DND-41 (cell line): Measurements from ENCODE around the gene SLC17A9.

Experiments used
- ATAC-seq: fragments of 200-7000 bp; cut with Tn5 transposase; 3 replicates; pipeline ENCODE4 v1.9.1; 2021; ENCODE audit warnings: low read depth; ENCODE audit not compliant: insufficient read depth
- DNase-seq: peaks from one replicate; pipeline ENCODE4 v3.0.0-alpha.2; 2020
- H2AFZ ChIP-seq: 2 replicates; pipeline ENCODE4 v1.6.0; 2012; ENCODE audit warnings: low read depth, low read length
- H3K27ac ChIP-seq: 2 replicates; pipeline ENCODE4 v1.5.1; 2012; ENCODE audit warnings: low read length, inconsistent platforms
- H3K27me3 ChIP-seq: fragments of 200-600 bp; sonication (generic); 2 replicates; pipeline ENCODE4 v1.6.0; 2012; ENCODE audit warnings: low read length, mild to moderate bottlenecking, inconsistent platforms; ENCODE audit not compliant: insufficient read depth, poor library complexity
- H3K36me3 ChIP-seq: 2 replicates; pipeline ENCODE4 v1.5.1; 2012; ENCODE audit warnings: low read length, inconsistent platforms; ENCODE audit not compliant: insufficient read depth
- H3K4me1 ChIP-seq: 2 replicates; pipeline ENCODE4 v1.5.1; 2012; ENCODE audit warnings: mild to moderate bottlenecking, low read length; ENCODE audit not compliant: insufficient read depth
- H3K4me2 ChIP-seq: 2 replicates; pipeline ENCODE4 v1.6.0; 2012; ENCODE audit warnings: mild to moderate bottlenecking, moderate library complexity, low read length, inconsistent platforms; ENCODE audit not compliant: insufficient read depth
- H3K4me3 ChIP-seq, 2 experiments: fragments of 200-600 bp in 1 of 2; shearing (Covaris generic) in 1 of 2; 2 replicates each; pipeline ENCODE4 v1.5.1; 2012 to 2016; ENCODE audit warnings: inconsistent platforms in 2 of 2, low read length in 2 of 2, mild to moderate bottlenecking in 2 of 2, low read depth in 1 of 2, moderate library complexity in 1 of 2
- H3K79me2 ChIP-seq: 2 replicates; pipeline ENCODE4 v1.6.0; 2012; ENCODE audit warnings: low read length, inconsistent platforms; ENCODE audit not compliant: insufficient read depth
- H3K9ac ChIP-seq: 2 replicates; pipeline ENCODE4 v1.6.0; 2012; ENCODE audit warnings: low read depth, mild to moderate bottlenecking, inconsistent platforms, low read length, moderate library complexity
- H3K9me3 ChIP-seq: 2 replicates; pipeline ENCODE4 v1.5.1; 2012; ENCODE audit warnings: low read length, moderate library complexity, mild to moderate bottlenecking, inconsistent platforms; ENCODE audit not compliant: insufficient read depth, severe bottlenecking
- H4K20me1 ChIP-seq: 2 replicates; pipeline ENCODE4 v1.6.0; 2012; ENCODE audit warnings: low read length; ENCODE audit not compliant: insufficient read depth
- EZH2 ChIP-seq: IDR thresholded peaks from 3 replicates; pipeline ENCODE4 v1.6.1; 2012; ENCODE audit warnings: borderline replicate concordance, low read depth, mild to moderate bottlenecking, moderate library complexity, low read length, inconsistent platforms; ENCODE audit not compliant: severe bottlenecking
- TF ChIP-seq, protein P1 (sequence below): IDR thresholded peaks from 2 replicates; pipeline ENCODE4 v1.5.1; 2012; ENCODE audit warnings: borderline replicate concordance, low read length, moderate library complexity, mild to moderate bottlenecking; ENCODE audit not compliant: poor library complexity, severe bottlenecking; ENCODE audit errors: extremely low read depth

SLC17A9 gene

DNA sequence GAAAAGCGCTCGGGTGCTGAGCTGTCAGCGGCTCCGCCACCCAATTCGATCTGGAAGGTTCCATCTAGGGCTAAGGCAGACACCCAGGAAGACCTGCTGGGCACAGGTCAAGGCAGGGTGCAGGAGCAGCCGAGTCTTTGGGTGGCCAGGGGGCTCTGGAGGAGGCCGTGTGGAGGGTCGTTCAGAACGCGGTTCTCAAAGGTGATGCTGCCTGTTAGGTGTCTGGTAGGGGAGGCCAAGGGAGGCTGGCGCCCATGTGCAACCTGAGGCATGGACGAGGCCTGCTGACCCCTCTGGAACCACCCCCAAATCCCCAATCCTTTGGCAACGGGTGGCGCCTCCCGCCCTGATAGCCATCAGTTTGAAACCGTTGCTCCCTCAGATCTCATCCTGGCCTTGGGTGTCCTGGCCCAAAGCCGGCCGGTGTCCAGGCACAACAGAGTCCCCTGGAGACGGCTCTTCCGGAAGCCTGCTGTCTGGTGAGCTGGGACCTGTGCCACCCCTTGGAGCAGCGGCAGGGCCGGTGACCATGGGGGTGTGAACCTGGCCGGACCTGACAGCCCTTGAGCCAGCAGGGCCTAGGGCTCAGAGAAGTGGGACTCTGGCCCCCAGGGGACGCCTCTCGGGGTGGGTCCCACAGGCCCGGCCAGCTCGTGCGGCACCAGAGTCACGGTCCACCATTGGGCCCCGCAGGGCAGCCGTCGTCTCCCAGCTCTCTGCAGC, 10.5 kb downstream of the SLC17A9 start:
- H3K4me1 ChIP-seq, result peaks cover 17% of the 10 kb centered on the region
- no peak overlapping the region for H3K4me2 ChIP-seq
- no peaks in the 10 kb centered on the region for H3K36me3 ChIP-seq
- H4K20me1 ChIP-seq, result peaks cover 5% of the 10 kb centered on the region; the same call in 1 of the 2 replicates
- H3K27me3 ChIP-seq, result no peaks in the 10 kb centered on the region
- ATAC-seq (no peak), DNase-seq (no peak)
- no peak overlapping the region for H2AFZ ChIP-seq
- H3K27ac ChIP-seq, result no peak overlapping the region
- no peaks in the 10 kb centered on the region for H3K9me3 ChIP-seq
- H3K4me3 ChIP-seq, result no peak overlapping the region
- no peak overlapping the region for H3K9ac ChIP-seq
- TF ChIP-seq, protein P1, sequence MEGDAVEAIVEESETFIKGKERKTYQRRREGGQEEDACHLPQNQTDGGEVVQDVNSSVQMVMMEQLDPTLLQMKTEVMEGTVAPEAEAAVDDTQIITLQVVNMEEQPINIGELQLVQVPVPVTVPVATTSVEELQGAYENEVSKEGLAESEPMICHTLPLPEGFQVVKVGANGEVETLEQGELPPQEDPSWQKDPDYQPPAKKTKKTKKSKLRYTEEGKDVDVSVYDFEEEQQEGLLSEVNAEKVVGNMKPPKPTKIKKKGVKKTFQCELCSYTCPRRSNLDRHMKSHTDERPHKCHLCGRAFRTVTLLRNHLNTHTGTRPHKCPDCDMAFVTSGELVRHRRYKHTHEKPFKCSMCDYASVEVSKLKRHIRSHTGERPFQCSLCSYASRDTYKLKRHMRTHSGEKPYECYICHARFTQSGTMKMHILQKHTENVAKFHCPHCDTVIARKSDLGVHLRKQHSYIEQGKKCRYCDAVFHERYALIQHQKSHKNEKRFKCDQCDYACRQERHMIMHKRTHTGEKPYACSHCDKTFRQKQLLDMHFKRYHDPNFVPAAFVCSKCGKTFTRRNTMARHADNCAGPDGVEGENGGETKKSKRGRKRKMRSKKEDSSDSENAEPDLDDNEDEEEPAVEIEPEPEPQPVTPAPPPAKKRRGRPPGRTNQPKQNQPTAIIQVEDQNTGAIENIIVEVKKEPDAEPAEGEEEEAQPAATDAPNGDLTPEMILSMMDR, result no peak
- TF ChIP-seq EZH2, result no peak
- H3K79me2 ChIP-seq, result no peaks in the 10 kb centered on the region

- H3K9ac ChIP-seq, result no peak overlapping the region
- no peaks in the 10 kb centered on the region for H3K36me3 ChIP-seq
Observed at GRCh38 chr20:62963614-62964397, 11.3 kb downstream of the SLC17A9 start.

DNA sequence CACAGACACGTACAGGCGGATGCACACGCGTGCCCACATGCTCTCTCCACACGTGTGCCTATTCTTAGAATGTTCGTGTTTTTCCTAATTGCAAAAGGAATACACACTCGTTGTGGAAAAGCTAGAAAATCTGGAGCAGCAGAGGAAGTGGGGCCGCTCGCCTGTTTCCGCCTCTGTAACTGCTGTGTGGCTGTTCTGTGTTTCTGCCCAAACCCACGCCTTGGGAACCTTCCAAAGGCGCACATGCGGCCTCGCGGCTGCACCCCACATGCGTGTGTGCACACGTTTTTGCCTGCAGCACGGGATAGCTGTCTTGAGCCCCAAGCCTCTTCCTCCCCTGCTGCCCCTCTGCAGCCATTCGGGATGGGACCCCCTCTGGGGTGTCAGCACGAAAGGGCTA, 12.2 kb downstream of the SLC17A9 start:
- Histone ChIP-seq H3K4me3 (no peak overlapping the region), H3K36me3 (no peaks in the 10 kb centered on the region), H3K9me3 (no peaks in the 10 kb centered on the region), H3K27ac (no peak overlapping the region), H3K9ac (no peak overlapping the region), H3K4me2 (no peak overlapping the region), H3K4me1 (peaks cover 4% of the 10 kb centered on the region), H3K27me3 (no peaks in the 10 kb centered on the region), H2AFZ (no peak overlapping the region), H4K20me1 (peaks cover 5% of the 10 kb centered on the region; the same call in 1 of the 2 replicates), H3K79me2 (no peaks in the 10 kb centered on the region)
- no peak for TF ChIP-seq EZH2
- TF ChIP-seq, protein P1, result no peak
- DNase-seq (no peak), ATAC-seq (no peak)

More at GRCh38 chr20:62963614-62964397, 11.3 kb downstream of the SLC17A9 start:
- Histone ChIP-seq H4K20me1 (peaks cover 5% of the 10 kb centered on the region; the same call in 1 of the 2 replicates), H3K79me2 (no peaks in the 10 kb centered on the region), H2AFZ (no peak overlapping the region), H3K27ac (no peak overlapping the region), H3K4me1 (peaks cover 13% of the 10 kb centered on the region), H3K4me3 (no peak overlapping the region), H3K4me2 (no peak overlapping the region), H3K27me3 (no peaks in the 10 kb centered on the region), H3K9me3 (no peaks in the 10 kb centered on the region)
- TF ChIP-seq EZH2, result no peak
- TF ChIP-seq, protein P1, result no peak
- no peak for ATAC-seq
- DNase-seq, result no peak
